GM23248 (cell line): Measurements from ENCODE around the gene METTL15.
"Not testable (repeated sequence)": the region's sequence is repeated elsewhere in the genome, so short reads cannot be mapped to it uniquely, and the experiment has no call there.

Experiments used
- EZH2 ChIP-seq: fragments of 200-600 bp; sonication (generic); IDR thresholded peaks from 2 replicates; pipeline ENCODE4 v1.6.1; 2018; ENCODE audit warnings: antibody characterized with exemption, mild to moderate bottlenecking; ENCODE audit not compliant: insufficient read depth, poor library complexity, severe bottlenecking
- EZH2phosphoT487 ChIP-seq: fragments of 200-600 bp; sonication (generic); IDR thresholded peaks from 2 replicates; pipeline ENCODE4 v1.6.1; 2018; ENCODE audit warnings: antibody characterized with exemption, moderate library complexity, mild to moderate bottlenecking, low read depth; ENCODE audit not compliant: insufficient read depth

DNA sequence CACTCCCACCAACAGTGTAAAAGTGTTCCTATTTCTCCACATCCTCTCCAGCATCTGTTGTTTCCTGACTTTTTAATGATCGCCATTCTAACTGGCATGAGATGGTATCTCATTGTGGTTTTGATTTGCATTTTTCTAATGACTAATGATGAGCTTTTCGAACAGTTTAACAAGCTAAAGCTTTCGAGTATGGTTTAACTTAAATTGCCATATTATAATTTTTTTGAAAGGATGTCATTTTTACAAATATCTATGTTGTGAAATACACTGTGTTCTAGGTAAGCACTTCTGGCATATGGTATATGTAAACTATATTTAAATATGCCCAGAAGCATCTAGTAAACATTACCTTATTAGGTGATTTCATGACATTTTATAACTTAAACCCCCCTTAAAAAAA, 20.5 kb upstream of the METTL15 start:
- TF ChIP-seq EZH2, EZH2phosphoT487: not testable (repeated sequence)
